HG02623 (cell line): ENCODE data around the gene HRH2.

Experiments
- ATAC-seq: cut with Tn5 transposase; IDR thresholded peaks from one replicate; pipeline ENCODE4 v1.9.1; 2021; ENCODE audit warnings: moderate library complexity; ENCODE audit not compliant: unreplicated experiment

Gene HRH2

GRCh38 chr5:175690586-175690985, 32.7 kb downstream of the HRH2 start:
- ATAC-seq = no peak

GRCh38 chr5:175691761-175692160, 33.9 kb downstream of the HRH2 start:
- no peak for ATAC-seq

GRCh38 chr5:175692235-175692995, 34.5 kb downstream of the HRH2 start:
- ATAC-seq = no peak

GRCh38 chr5:175692996-175693710, 35.3 kb downstream of the HRH2 start:
- ATAC-seq = no peak

GRCh38 chr5:175693741-175694140, 35.9 kb downstream of the HRH2 start:
- ATAC-seq = no peak

GRCh38 chr5:175694371-175695160, 36.7 kb downstream of the HRH2 start:
- no peak for ATAC-seq

- ATAC-seq = no peak
Observed at GRCh38 chr5:175695161-175696126, 37.6 kb downstream of the HRH2 start.

- ATAC-seq = no peak
Observed at GRCh38 chr5:175696139-175696854, 38.4 kb downstream of the HRH2 start.

- no peak for ATAC-seq
Observed at GRCh38 chr5:175696855-175697198, 39.0 kb downstream of the HRH2 start.

GRCh38 chr5:175697846-175698245, 40.0 kb downstream of the HRH2 start:
- ATAC-seq = no peak

- no peak for ATAC-seq
Observed at GRCh38 chr5:175698401-175699115, 40.7 kb downstream of the HRH2 start.

- no peak for ATAC-seq
Observed at GRCh38 chr5:175700991-175701390, 43.1 kb downstream of the HRH2 start.

- no peak for ATAC-seq
Observed at GRCh38 chr5:175701797-175702196, 43.9 kb downstream of the HRH2 start.

GRCh38 chr5:175706499-175706898, 48.6 kb downstream of the HRH2 start:
- ATAC-seq = no peak

GRCh38 chr5:175707751-175708375, 50.0 kb downstream of the HRH2 start:
- ATAC-seq = no peak

GRCh38 chr5:175709276-175709781, 51.5 kb downstream of the HRH2 start:
- ATAC-seq = no peak

- ATAC-seq = no peak
Observed at GRCh38 chr5:175710326-175710725, 52.5 kb downstream of the HRH2 start.

- no peak for ATAC-seq
Observed at GRCh38 chr5:175711031-175711430, 53.2 kb downstream of the HRH2 start.
